D341Med (cell line): ENCODE data around the gene TMEM204.

Source experiments
- DNase-seq: peaks from one replicate; pipeline ENCODE4 v3.0.0; 2012; ENCODE audit warnings: low spot score

Gene TMEM204

DNA sequence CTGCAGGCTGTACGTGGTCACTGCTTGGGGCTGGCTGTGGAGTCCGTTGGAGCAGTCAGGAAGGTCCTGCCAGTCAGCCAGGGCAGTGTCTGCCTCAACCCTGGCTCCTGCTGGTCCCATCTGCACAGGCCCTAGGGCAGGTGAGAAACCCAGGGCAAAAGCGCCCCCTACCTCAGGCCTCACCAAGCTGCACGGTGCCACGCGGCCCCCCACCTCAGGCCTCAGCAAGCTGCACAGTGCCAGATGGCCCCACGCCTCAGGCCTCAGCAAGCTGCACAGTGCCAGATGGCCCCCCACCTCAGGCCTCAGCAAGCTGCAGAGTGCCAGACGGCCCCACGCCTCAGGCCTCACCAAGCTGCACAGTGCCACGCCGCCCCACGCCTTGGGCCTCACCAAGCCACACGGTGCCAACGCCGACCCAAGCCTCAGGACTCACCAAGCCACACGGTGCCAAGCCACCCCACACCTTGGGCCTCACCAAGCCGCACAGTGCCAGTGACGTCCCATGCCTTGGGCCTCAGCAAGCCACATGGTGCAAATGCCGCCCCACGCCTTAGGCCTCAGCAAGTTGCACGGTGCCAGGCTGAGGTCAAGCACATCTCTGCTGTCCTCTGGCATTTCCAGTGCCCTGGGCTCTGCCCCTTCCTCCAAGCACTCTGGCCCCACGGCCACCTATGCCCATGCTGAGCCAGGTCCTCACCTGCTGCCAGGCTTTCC lies 5.5 kb downstream of the TMEM204 start:
- peak; percentile 88 for DNase-seq

GRCh38 chr16:1539720-1540555 lies 6.5 kb downstream of the TMEM204 start:
- no peak for DNase-seq

DNA sequence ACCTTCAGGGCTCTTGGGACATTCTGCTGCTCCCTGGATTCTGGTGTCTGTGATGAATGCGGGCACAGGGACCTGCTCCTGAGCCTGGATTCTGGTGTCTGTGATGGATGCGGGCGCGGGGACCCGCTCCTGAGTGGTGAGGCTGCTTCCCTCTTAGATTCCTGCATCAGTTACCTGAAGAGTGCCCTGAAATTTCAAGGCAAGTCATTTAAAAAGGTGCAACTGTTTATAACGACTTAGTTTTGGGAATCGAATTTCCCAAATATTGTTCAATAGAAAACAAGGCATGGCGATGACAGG lies 7.0 kb downstream of the TMEM204 start:
- no peak for DNase-seq

- no peak for DNase-seq
These were observed 8.1 kb downstream of the TMEM204 start for GRCh38 chr16:1541293-1542165.

DNA sequence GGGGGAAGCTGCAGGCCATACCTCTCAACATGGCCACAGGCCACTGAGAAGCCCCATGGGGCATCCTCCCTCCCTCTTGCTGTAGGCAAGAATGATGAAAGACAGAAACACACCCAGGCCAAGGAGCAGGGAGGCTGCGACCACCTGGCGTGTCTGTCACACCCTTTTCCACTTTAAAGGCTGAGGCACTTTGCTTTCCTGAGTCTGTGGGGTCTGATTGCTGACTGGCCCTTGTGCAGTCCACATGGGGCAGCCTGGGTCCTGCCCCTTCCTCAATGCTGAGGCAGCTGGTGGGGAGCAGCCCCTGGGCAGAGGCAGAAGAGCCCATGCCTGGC lies 8.7 kb downstream of the TMEM204 start:
- no peak for DNase-seq

DNA sequence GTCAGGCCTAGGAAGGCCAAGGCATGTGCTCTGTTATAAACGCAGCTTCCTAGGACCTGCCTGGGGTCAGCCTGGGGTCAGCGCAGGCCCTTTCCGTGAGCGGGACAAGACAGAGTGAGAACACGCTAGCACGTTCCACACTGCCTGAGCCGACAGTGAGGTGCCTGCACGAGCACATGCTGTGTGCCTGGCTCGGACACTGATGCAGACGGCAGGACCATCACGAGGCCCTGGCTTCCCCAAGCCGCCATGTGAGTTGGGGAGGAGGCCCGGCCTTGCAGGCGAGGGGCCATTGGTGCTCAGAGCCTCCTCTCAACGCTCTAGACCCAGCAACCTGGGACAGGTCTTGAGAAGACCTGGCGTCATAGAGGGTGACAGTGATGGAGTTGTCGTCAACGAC lies 9.1 kb downstream of the TMEM204 start:
- DNase-seq, result no peak

GRCh38 chr16:1543085-1543896 lies 9.8 kb downstream of the TMEM204 start:
- DNase-seq, result no peak

GRCh38 chr16:1545044-1546040 lies 11.9 kb downstream of the TMEM204 start:
- DNase-seq, result no peak

DNA sequence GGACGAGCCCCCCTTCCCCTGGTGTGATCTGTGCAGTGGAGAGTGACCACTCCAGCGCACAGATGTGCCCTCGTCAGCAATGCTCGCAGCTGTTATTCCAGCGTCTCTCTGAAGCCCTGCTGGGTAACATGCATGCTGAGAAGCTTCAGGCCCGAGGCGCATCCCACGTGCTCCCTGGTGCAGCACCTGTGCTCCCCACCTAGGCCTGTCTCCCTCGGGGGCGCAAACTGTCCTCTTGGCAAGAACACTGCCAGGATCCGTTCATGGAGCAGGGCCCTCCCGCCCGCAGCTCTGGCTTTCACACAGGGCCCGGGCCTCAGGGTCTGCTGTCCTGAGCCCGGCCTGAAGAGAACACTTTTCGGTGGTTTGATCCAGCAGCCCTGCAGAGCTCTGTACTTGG lies 13.0 kb downstream of the TMEM204 start:
- DNase-seq, result no peak

- DNase-seq, result no peak
These were observed 14.8 kb downstream of the TMEM204 start for GRCh38 chr16:1548233-1548632.

GRCh38 chr16:1548727-1549126 lies 15.3 kb downstream of the TMEM204 start:
- no peak for DNase-seq

DNA sequence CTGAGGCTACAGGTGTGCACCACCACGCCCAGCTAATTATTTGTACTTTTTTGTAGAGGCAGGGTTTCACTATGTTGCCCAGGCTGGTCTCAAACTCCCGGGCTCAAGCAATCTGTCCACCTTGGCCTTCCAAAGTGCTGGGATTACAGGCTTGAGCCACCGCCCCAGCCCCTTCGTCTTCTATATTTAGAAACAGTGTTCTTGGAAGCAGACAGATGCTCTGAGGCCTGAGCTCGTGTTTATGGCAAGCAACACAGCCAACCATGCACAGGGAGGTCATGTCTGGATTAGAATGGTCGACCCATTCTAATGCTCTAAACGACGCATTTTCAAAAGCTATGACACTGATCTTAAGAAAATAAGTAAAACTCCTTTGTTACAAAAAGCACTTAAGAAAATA lies 16.6 kb downstream of the TMEM204 start:
- DNase-seq, result no peak

- DNase-seq, result no peak
These were observed 17.2 kb downstream of the TMEM204 start for GRCh38 chr16:1550696-1551095.

DNA sequence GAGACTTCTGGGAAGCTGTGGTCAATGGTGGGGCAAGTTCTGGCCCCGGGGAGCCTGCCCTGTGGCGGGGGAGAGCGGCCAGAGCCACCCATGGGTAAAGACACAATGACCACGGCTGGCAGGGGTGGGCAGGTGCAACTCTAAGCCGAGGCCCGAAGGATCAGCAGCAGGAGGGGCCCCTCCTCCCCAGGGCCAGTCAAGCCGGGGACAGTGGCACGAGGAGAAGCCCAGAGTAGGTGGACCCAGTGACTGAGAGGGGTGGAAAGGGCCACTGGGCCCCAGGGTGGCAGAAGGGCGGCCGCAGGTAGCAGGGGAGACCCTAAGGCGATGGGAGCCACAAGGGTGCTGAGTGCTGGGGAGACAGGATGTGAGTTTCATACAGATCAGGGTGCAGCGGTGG lies 17.7 kb downstream of the TMEM204 start:
- no peak for DNase-seq

GRCh38 chr16:1552129-1552528 lies 18.7 kb downstream of the TMEM204 start:
- DNase-seq, result no peak

- no peak for DNase-seq
These were observed 20.7 kb downstream of the TMEM204 start for GRCh38 chr16:1553946-1554825.

- DNase-seq, result no peak
These were observed 21.5 kb downstream of the TMEM204 start for GRCh38 chr16:1554826-1555445.

DNA sequence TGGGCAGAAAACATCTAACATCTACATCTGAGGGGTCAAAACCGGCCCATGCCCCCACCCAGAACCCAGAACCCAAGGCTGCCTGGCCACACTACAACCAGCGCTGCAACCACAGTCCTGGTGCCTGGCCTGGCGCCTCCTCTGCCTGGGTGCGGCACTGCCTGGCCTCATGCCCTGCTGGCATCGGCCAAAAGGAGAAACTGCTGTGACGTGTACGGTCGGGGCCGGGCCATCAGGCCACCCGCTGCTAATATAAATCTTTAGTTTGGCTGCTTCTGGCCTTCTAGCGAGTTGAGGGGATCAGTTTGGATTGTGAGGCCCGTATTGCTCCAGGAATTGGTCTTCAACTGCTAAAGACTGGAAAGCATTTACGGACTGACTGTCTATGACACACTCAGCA lies 22.8 kb downstream of the TMEM204 start:
- no peak for DNase-seq

DNA sequence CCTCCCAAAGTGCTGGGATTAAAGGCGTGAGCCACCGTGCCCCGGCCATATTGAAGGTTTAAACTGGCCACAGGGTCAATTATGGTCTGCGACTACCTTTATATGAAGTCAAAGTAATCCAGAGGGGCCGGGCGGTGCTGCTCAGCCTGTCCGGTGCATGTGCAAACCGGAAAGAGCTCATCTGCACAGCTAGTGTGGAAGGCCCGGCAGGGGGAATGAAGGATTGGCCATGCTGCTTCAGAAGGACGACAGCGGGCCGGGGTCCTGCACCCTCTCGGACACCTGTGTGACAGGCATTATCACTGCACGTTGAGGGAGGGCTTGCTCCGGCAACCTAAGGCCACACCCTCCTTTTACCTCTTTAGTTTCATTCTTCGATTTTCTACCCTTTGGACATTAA lies 23.6 kb downstream of the TMEM204 start:
- no peak for DNase-seq
